ENCODE measurements around the gene GON7. TPM values are rescaled to one million over a fixed set of nuclear protein-coding genes. Genes with fewer than 3 reads are reported as not detected.
"Not testable (repeated sequence)": the region's sequence is repeated elsewhere in the genome, so short reads cannot be mapped to it uniquely, and the experiment has no call there.

Gene GON7
- total RNA-seq, 6 experiments from 2014 or later = 7.9 to 10.1 (median 9.1) TPM

GRCh38 chr14:93171376-93171775 lies 35.5 kb downstream of the GON7 start:
- no peak for TF ChIP-seq CTCF (IDR thresholded peaks at IDR 0.05)
- Mint-ChIP-seq H3K4me1 (ENCODE audit: low read depth) (peaks cover 6% of the 10 kb centered on the region), H3K27me3 (ENCODE audit: insufficient read depth) (peaks cover 2% of the 10 kb centered on the region), H3K27ac (no peak overlapping the region), H3K9me3 (no peaks in the 10 kb centered on the region), H3K4me3 (no peak overlapping the region), H3K36me3 (ENCODE audit: low read depth) (no peaks in the 10 kb centered on the region)
- DNase-seq = no peak

- not testable (repeated sequence) for H3K36me3 Mint-ChIP-seq (ENCODE audit: low read depth); H3K27ac Mint-ChIP-seq; H3K9me3 Mint-ChIP-seq; H3K4me3 Mint-ChIP-seq; H3K4me1 Mint-ChIP-seq (ENCODE audit: low read depth); H3K27me3 Mint-ChIP-seq (ENCODE audit: insufficient read depth); DNase-seq
Measured at GRCh38 chr14:93170141-93170540, 36.7 kb downstream of the GON7 start.

GRCh38 chr14:93169619-93170018 lies 37.2 kb downstream of the GON7 start:
- not testable (repeated sequence) for H3K4me1 Mint-ChIP-seq (ENCODE audit: low read depth); DNase-seq; H3K4me3 Mint-ChIP-seq; H3K9me3 Mint-ChIP-seq; H3K36me3 Mint-ChIP-seq (ENCODE audit: low read depth); H3K27me3 Mint-ChIP-seq (ENCODE audit: insufficient read depth); H3K27ac Mint-ChIP-seq

GRCh38 chr14:93168610-93169009 lies 38.3 kb downstream of the GON7 start:
- H3K4me3 Mint-ChIP-seq = not testable (repeated sequence)

GRCh38 chr14:93165271-93166265 lies 41.3 kb downstream of the GON7 start:
- not testable (repeated sequence) for DNase-seq; H3K27me3 Mint-ChIP-seq (ENCODE audit: insufficient read depth); H3K27ac Mint-ChIP-seq

More at GRCh38 chr14:93168610-93169009, 38.3 kb downstream of the GON7 start:
- DNase-seq; H3K4me1 Mint-ChIP-seq (ENCODE audit: low read depth); H3K9me3 Mint-ChIP-seq; H3K36me3 Mint-ChIP-seq (ENCODE audit: low read depth); H3K27me3 Mint-ChIP-seq (ENCODE audit: insufficient read depth); H3K27ac Mint-ChIP-seq: not testable (repeated sequence)

GRCh38 chr14:93163564-93163963 lies 43.3 kb downstream of the GON7 start:
- TF ChIP-seq CTCF (IDR thresholded peaks at IDR 0.05) = no peak
- DNase-seq = no peak
- Mint-ChIP-seq H3K27me3 (ENCODE audit: insufficient read depth) (peaks cover 2% of the 10 kb centered on the region; the same call in 1 of the 2 replicates), H3K4me1 (ENCODE audit: low read depth) (no peaks in the 10 kb centered on the region), H3K36me3 (ENCODE audit: low read depth) (no peaks in the 10 kb centered on the region), H3K4me3 (no peak overlapping the region), H3K27ac (no peak overlapping the region), H3K9me3 (no peaks in the 10 kb centered on the region)

More at GRCh38 chr14:93165271-93166265, 41.3 kb downstream of the GON7 start:
- H3K4me1 Mint-ChIP-seq (ENCODE audit: low read depth); H3K4me3 Mint-ChIP-seq; H3K9me3 Mint-ChIP-seq; H3K36me3 Mint-ChIP-seq (ENCODE audit: low read depth): not testable (repeated sequence)

GRCh38 chr14:93161411-93161940 lies 45.4 kb downstream of the GON7 start:
- Mint-ChIP-seq H3K27me3 (ENCODE audit: insufficient read depth) (no peaks in the 10 kb centered on the region; the same call in 1 of the 2 replicates), H3K4me3 (no peak overlapping the region), H3K27ac (no peak overlapping the region), H3K4me1 (ENCODE audit: low read depth) (no peaks in the 10 kb centered on the region), H3K9me3 (no peaks in the 10 kb centered on the region), H3K36me3 (ENCODE audit: low read depth) (no peaks in the 10 kb centered on the region)
- TF ChIP-seq CTCF (IDR thresholded peaks at IDR 0.05) = no peak
- no peak for DNase-seq

Data from HFFc6 (cell line).